HG03196 (cell line): Measurements from ENCODE around the gene RNF7.
"Not testable (repeated sequence)": the region's sequence is repeated elsewhere in the genome, so short reads cannot be mapped to it uniquely, and the experiment has no call there.

Experiments used
- ATAC-seq: cut with Tn5 transposase; IDR thresholded peaks from one replicate; pipeline ENCODE4 v1.9.1; 2021; ENCODE audit not compliant: unreplicated experiment

RNF7 gene

DNA sequence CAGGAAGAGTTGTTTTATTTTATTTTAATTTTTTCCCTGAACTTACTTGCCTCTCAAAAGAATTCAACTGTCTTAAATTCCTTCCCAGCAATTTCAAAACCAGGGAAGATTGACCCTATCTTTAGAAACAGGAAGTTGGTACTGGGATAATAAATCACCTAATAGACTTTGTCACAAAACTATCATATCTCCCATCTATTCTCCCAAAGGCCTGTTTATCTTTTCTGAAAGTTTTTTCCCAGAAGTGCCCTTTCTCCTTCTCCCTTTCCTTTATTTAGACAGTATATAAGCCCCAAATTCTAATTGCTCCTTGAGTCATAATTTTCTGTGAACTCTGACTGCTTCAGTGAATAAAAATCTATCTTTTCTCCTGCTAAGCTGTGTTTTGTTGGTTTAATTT lies 2.9 kb upstream of the RNF7 start:
- no peak for ATAC-seq

DNA sequence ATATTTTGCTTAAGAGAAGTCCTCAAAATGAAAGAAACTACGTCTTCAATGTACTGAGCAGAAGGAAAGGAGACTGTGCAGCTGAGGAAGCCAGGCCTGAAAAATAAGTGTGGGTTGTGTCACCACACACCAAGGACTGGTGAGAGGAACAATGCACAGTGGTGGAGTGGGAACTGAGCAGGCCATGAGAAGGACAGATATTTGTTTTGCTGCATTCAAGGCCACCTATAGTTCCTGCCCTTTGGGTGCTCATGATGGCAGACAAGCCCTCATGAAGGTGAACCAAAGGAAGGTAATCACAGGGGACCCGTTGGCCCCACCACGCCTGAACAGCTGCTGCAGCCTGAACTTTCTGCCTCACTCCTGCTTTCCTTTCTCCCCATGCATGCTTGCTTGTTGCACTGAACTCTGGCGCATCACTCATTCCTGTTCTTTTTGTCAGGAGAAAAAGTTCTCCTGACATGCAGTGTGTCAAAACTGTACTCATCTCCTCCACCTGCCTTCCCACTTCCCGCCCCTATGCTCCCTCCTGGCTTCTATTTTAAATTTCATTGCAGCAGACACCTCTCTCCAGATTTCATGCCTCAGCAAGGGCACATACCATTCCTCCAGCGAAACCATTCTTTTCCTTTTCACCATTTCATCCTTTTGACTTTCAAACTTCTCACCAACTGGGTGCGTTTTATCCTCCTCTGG lies 2.2 kb upstream of the RNF7 start:
- ATAC-seq, result no peak

DNA sequence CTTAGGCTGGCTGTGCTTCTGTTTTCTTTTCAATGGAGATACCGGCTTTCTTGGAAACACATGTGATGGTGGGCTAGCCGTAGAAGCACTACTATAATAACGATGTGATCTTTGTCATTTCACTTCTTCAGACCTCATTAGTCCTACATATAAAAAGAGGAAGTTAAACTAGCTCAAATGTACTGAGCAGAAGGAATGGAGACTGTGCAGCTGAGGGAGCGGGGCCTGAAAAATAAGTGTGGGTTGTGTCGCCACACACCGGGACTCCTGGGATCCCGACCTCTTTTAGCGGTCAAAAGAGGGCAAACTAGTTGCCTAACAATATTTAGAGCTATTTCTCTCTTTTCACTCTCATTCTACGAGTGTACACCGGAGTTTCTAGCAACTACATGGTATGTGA lies 1.0 kb upstream of the RNF7 start:
- no peak for ATAC-seq

DNA sequence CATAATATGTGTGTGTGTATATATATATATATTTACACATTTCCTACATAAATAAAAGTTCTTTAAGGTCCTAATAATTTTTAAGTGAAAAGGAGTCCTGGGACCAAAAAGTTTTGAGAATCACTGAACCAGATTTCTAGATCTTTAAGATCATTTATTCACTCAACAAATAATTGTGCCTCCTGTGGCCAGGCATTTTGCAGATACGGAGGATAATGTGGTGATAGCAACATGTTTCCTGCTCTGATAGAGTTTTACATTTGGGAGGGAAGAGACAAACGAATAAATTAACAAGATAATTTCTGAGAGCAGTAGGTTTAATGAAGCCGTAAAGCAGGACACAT lies 448 bp upstream of the RNF7 start:
- ATAC-seq, result no peak

DNA sequence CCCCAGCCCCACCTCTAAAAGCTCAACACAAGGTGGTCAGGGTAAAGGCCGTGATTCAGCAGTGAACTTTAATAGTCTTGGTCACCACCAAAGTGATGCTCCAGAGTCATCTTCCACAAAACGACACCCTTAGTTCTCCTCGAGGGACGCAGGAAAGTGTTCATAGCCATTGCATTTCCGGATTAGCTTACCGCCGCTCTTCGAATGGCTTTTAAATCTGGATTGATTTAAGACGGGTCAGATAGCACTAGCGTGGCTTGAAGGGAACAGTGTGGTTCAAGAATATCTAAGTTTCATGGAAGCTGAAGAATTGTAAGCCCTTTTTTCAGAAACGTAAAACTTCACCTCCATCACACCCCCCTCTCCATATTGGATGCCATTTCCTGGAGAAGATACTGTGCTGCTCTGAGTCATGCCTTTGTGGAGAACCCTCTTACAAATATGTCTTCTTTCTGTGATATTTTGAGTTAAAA lies 829 bp downstream of the RNF7 start:
- no peak for ATAC-seq

DNA sequence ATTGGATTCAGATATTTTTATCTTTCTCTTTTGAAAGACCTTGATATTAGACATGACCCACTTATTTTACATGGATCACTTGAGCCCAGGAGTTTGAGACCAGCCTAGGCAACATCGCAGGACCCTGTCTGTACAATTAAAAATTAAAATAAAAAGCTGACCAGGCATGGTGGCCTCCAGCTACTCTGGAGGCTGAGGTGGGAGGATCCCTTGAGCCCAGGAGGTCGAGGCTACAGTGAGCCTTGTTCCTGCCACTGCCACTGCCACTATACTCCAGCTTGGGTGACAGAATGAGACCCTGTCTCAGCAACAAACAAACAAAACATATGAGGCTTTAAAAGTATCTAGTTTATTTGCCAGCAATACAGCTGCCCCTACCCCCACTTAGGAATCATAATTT lies 1.6 kb downstream of the RNF7 start:
- no peak for ATAC-seq

DNA sequence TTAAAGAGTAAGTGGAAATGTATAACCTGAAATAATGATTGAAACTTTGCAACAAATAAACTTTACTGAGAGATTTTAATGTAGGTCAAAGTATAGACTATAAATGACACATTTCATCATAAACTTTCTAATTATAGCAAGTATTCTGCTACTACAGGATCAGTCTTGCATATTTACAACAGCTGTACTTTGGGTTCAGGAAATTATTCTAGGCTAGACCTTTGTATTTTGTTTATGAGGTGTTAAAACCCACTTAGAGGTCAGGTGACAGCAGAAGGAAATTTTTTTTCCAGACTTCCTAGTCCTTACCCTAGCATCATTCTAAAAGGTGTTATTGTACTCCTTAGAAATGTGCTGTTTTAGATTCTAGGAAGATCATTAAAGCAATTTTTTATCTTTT lies 2.3 kb downstream of the RNF7 start:
- ATAC-seq, result no peak

DNA sequence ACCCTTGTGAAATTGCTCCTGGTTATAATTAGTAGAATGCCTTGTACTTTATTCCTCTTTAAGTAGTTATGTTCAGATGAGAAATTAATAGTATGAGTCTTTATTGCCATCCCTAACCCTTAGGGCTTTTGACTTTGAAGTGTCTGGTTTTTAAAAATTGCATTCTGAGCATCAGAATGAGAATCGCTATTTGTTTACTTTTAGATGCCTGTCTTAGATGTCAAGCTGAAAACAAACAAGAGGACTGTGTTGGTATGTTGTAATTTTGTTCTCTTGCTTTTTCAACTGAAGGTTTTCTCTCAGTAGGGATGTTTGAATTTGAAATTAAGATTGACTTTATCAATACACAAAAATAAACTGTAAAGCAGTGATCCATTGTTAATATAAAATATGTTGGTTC lies 5.2 kb downstream of the RNF7 start:
- no peak for ATAC-seq

DNA sequence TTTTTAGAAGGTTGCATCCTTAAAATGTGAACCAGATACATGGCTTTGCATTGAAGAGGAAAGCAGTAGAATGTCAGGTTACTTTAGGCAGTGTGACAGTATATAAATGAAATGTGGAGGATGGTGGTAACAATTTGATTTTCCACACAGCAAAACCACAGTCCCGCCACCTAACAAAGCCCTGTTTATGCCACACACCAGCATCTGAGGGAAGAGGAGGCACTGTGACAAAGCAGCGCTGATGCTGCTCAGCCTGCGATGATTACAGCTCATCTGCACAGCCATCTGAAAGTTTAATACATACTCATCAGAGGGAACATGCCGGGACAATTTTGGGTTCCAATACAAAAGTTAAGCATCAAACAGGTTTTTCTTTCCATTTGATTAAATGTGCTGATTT lies 8.9 kb downstream of the RNF7 start:
- no peak for ATAC-seq

DNA sequence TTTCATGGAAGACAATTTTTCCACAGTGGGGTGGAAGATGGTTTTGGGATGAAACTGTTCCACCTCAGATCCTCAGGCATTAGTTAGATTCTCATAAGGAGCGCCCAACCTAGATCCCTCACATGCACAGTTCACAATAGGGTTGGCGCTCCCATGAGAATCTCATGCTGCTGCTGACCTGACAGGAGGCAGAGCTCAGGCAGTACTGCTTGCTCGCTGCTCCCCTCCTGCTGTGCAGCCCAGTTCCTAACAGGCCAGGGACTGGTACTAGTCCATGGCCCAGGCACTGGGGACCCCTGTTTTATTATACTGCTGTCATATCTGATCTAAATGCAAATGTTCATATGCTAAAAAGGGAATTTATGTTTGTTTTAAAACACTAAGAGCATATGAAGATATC lies 15.3 kb downstream of the RNF7 start:
- no peak for ATAC-seq

DNA sequence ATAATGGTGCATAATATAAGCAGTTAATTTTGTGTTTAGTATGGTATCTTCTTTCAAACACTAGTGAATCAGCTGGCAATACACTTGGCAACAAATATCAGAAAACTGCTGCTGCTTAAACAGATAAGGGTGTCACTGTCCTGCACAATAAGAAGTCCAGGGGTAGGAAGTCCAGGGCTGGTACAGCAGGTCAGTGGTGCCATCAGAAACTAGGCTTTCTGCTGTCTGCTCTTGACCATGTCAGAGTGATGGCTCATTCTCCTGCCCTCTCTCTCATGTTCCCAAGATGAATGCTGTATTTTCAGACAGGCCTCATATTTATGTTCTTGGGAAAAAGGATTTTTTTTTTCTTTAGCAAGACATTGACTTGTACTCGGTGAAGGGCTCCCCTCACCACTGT lies 15.9 kb downstream of the RNF7 start:
- no peak for ATAC-seq

DNA sequence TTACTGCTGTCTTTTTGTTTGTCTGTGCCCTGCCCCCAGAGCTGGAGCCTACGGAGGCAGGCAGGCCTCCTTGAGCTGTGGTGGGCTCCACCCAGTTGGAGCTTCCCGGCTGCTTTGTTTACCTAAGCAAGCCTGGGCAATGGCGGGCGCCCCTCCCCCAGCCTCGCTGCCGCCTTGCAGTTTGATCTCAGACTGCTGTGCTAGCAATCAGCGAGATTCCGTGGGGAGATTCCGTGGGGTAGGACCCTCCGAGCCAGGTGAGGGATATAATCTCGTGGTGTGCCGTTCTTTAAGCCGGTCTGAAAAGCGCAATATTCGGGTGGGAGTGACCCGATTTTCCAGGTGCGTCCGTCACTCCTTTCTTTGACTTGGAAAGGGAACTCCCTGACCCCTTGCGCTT lies 24.5 kb downstream of the RNF7 start:
- ATAC-seq, result not testable (repeated sequence)

DNA sequence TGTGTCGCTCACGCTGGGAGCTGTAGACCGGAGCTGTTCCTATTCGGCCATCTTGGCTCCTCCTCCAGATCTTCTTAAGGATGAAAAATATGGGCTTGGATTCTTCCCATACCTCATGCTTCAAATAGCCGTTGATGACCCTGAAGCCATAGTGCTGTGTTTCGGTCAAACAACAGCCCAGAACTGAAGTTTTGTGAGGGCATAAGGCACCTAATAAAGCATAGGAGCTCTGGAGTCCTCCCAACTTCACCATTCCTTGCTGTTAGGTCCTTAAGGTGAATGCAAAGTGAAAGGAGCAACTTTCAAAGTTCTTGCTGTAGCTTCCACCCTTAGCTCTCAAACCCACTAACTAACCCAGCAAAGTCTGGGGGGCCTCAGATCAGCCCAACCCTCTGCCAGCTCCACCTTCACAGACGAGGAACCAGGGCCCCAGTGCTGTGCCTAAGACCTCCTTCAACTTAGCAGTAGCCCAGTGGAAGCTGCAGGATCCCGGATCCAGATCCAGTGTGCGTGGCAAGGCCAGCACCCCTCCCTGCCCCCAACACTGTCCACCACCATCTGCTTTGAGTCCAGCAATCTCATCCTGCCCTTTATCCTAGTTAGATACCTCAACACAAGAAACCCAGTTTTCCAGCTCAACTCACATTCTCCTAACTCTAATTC lies 25.1 kb downstream of the RNF7 start, which contains the start of gene GRK7:
Gene GRK7, plus strand, starts transcription at position 321 of the 663 bp plus-strand sequence. CDS start 14,877 bp downstream, outside the sequence.
- no peak for ATAC-seq

DNA sequence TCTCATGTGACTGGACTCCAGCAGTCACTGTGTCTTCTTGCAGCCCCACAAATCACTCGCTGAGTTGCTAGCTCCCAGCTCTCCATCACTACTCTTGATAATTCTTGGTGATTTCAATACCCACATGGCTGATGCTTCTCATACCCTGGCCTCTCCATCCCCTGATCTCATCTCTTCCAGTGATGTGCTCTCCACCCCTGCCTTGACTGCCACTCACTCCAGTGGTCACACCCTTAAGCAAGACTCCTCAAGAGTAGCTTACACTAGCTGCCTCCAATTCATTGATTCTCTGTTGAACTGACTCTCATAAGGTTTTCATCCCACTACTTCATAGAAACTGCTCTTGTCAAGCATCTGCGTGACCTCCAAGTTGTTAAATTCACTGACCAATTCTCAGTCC lies 25.9 kb downstream of the RNF7 start:
- no peak for ATAC-seq

DNA sequence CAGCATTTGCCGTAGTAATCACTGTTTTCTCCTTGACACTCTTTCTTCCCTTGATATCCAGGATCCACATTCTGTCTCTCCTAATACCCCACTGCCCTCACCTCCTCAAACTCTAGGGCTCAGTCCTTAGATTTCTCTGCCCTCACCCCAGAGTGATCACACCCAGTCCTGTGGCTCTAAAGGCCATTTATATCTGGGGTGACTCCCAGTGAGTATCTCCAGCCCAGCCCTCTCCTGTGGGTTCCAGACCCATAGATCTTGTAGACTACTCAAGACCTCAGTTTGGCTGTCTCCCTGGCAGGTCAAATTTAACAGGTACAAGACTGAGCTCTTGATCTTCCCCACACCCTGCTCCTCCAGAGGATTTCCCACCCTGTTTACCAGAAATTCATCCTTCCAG lies 26.4 kb downstream of the RNF7 start:
- ATAC-seq, result no peak

DNA sequence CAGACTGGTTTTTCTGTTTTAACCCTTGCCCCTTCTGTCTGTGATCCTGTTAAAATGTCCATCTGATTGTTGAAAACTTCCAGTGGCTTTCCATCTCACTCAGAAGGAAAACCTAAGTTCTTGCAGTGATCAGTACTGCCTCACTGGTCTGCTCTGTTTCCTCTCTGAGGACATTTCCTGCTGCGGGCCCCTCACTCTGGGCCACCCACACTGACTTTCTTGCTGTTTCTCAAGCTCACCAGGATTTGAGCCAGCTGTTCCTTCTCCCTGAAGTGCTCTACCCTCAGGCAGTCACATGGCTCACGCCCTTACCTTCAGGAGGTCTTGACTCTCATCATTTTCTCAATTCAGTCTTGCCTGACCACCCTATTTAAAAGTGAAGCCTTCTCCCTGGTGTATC lies 26.9 kb downstream of the RNF7 start:
- no peak for ATAC-seq

DNA sequence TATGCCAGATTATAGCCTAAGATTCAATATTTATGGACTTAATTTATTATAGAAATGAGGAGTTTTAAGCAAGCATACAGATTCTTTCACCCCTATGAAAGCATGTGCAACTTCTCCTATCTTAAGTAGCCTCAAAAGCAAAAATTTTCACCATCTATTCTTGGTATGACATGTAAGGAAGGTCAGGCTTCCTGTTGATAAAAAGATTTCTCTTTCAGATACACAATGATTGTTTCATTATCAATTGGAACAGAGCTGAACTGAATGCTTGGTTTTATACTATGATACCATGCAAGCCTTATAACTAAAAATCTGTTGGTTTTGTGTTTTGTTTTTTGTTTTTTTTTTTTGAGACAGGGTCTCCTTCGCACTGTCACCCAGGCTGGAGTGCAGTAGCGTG lies 29.0 kb downstream of the RNF7 start:
- no peak for ATAC-seq

DNA sequence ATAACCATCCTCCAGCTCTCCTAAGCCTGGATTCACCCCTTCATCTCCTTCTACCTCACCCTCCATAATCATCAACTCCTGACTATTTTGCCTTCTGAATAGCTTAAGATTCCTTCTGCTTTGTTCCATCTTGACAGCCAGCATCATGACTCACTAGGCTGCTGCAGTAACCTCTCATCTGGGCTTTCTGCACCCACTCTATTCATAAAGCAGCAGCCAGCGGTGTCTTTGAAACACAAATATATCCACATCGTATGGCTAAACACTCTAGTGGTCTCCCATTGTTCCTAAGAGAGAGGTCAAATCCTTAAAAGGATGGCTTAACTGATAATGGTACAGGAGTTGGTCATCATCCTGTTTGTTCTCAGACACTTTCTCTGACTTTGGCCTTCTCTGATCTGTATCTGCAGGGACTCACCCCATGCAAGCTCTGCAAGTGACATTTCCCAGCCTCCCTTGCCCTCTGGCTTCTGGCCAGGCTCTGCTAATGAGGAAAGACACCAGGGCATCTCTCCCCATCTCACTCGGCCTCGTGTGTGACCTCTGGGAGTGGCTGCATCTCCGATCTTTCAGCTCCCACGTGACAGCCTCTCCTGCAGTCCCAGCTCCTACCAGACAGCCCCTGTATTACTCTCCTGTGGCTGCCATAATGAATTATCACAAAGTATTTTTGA lies 31.3 kb downstream of the RNF7 start:
- no peak for ATAC-seq

DNA sequence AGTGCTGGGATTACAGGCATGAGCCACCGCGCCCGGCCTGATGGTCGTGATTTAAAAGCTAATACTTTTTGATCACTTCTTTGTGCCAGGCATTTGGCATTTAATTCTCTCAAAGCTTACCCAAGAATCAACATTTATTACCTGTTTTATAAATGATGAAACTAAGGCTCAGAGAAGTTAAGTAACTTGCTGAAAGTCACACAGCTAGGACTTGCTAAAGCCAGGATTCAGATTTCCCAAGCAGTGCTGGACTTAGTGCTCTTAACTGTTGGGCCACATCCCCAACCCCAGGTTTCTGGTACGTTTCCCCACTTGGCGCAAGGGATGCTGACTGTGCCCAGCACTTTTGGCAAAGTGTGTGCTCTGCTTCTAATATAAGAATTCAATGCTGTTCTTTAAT lies 35.6 kb downstream of the RNF7 start:
- no peak for ATAC-seq

DNA sequence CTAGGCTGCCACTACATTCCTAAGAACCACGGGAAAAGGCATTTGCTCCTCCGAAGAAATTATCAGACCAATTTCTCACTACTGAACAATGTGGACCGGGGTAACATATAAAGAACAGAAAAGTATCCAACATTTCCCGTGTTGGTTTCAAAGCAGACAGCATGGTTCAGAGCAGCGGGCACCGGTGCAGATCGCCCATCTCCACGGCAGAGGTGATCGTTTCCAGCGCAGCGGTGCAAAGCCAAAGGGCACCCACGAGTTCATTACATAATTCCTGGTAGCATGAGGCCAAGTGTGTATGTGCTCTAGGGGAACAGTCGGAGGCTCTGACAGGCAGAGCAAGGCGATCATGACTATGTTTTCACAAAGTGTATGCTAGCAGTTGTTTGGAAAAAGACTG lies 38.3 kb downstream of the RNF7 start:
- ATAC-seq, result no peak

DNA sequence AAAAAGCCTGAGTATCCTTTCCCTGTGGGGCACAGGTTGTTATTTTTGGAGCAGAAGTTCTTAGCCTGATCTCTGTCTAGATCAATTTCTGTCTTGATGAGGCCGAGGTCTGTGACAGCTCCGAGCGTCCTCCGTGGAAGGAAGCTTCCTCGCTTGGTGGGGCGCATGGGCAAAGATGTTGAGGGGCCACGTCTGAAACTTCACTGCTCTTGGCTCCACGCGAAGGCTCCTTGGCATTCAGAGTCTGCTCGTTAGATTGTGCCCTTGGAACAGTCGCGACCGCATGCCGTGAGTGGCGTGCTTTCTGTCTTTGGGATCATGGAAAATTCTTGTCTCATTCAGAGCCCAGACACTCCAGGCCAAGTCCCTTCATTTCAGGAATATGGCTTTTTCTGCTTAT lies 38.8 kb downstream of the RNF7 start:
- ATAC-seq, result no peak
